ENCODE measurements around the gene THAP7.

Gene THAP7

DNA sequence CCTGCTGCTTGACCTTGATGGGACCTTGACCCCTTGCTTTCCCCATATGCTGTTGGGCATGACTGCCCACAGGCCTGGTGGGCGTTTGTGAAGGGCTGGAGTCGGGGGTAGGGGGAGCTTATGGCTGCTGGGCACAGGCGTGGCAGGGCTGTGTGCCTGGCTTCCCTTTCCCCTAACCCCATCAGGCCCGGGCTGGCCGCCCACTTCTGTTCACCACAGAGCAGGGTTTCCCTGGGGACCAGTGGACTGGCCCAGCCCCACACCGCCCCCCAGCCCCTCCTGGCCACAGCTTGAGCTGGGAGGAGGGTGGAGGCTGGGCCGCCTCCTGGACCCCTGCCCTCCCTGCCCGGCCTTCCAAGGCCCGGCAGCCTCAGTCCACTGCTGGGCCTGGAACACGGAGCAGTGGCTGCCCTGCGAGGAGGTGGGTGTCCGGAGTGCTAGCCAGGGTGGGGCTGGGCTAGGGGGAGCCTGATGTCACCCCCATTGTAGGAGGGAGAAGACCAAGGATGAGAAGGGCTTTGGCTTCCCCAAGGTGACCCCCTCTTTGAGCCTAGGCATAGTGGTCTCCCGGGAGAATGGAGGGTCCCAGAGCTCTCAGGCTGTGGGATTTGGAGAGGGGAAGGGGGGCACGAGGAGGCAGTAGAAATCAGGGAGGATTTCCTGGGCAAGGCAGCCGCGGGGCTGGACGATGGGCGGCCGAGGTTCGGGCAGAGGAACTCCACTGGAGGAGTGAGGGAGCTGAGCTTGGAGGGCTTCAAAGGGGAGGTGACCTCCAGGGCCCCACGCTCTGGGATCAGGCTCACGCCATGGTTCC, 34.8 kb downstream of the THAP7 start, which contains the start of gene AIFM3:
Gene AIFM3, plus strand, starts transcription at position 373 of the 814 bp plus-strand sequence. CDS start 690 bp downstream, outside the sequence.
- no peak within 1 kb of the TSS for H3K27ac ChIP-seq (ENCODE audit: low read depth, low read length, poor library complexity, severe bottlenecking)
- no peaks in the 10 kb centered on the region for H3K36me3 ChIP-seq (ENCODE audit: insufficient read depth, low read length)
- TF ChIP-seq EZH2 (IDR thresholded peaks at IDR 0.05; ENCODE audit: borderline replicate concordance, low read length) (no peak), CTCF (IDR thresholded peaks at IDR 0.05; ENCODE audit: low read length) (no peak)
- no peak within 1 kb of the TSS for H2AFZ ChIP-seq (ENCODE audit: low read length)
- H3F3A ChIP-seq (ENCODE audit: insufficient read depth, low read length): no peaks in the 10 kb centered on the region
- H3K9ac ChIP-seq (ENCODE audit: low read length): no peak within 1 kb of the TSS
- no peaks in the 10 kb centered on the region for H3K9me2 ChIP-seq (ENCODE audit: low read depth, low read length)
- H3K9me3 ChIP-seq (ENCODE audit: low read length): no peaks in the 10 kb centered on the region
- H3K79me2 ChIP-seq (ENCODE audit: insufficient read depth, low read length): no peaks in the 10 kb centered on the region
- no peak within 1 kb of the TSS for H3K4me3 ChIP-seq (ENCODE audit: low read depth, low read length, poor library complexity, severe bottlenecking)
- no peak within 1 kb of the TSS for H3K4me2 ChIP-seq (ENCODE audit: low read length)
- no peaks in the 10 kb centered on the region for H3K4me1 ChIP-seq (ENCODE audit: insufficient read depth, low read length, severe bottlenecking)
- H3K27me3 ChIP-seq (ENCODE audit: insufficient read depth, low read length): peaks cover 31% of the 10 kb centered on the region
- no peaks in the 10 kb centered on the region for H4K20me1 ChIP-seq (ENCODE audit: insufficient read depth, low read length)

DNA sequence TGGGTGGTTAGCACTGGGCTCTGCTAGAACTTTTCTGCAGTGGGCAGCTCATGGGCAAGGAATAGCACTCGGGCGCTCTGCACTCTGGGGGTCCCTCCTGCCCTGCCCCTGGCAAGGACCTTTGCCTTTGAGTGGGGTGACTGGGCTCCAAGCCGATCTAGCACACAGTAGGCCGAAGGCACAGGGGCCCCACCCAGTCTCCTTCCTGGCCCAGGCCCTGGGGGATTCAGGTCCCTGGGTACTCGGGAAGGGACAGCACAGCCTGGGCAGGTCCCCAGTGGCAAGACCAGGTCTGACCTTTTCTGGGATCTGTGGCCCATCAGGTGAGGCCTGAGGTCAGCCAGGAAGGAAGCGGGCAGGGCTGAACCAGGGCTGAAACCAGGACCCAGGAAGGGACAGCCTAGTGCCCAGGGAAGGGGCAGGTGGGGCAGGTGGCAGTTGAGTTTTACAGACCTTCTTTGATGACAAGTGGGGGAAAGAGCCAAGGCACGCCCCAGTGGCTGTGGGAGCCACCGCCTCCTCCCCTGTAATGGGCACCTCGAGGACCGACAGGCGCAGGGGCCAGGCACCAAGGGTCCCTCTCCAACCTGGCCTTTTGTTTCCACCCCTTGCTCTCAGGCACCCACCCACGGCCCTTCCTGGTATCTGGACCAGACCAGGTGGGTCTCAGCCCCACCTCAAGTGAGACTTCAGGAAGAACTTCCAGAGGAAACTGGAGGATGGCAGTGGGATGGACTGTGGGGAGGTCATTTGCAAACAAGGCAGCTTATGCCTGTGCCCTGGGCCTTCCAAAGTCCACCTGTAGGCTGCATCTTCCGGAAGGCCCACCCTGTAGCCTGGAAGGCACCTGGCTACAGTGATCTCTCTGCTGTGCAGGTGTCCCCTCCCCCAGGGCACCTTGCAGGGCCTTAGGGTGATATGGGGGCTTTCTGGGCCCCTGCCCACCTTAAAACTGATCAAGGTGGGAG, 35.7 kb downstream of the THAP7 start:
- Histone ChIP-seq H3K79me2 (ENCODE audit: insufficient read depth, low read length) (no peaks in the 10 kb centered on the region), H3K36me3 (ENCODE audit: insufficient read depth, low read length) (no peaks in the 10 kb centered on the region), H4K20me1 (ENCODE audit: insufficient read depth, low read length) (no peaks in the 10 kb centered on the region), H3K27ac (ENCODE audit: low read depth, low read length, poor library complexity, severe bottlenecking) (no peak overlapping the region), H3K4me1 (ENCODE audit: insufficient read depth, low read length, severe bottlenecking) (no peaks in the 10 kb centered on the region), H3K27me3 (ENCODE audit: insufficient read depth, low read length) (peaks cover 31% of the 10 kb centered on the region), H2AFZ (ENCODE audit: low read length) (no peak overlapping the region), H3K4me3 (ENCODE audit: low read depth, low read length, poor library complexity, severe bottlenecking) (no peak overlapping the region), H3K9me3 (ENCODE audit: low read length) (no peaks in the 10 kb centered on the region), H3F3A (ENCODE audit: insufficient read depth, low read length) (no peaks in the 10 kb centered on the region), H3K9ac (ENCODE audit: low read length) (no peak overlapping the region), H3K9me2 (ENCODE audit: low read depth, low read length) (no peaks in the 10 kb centered on the region), H3K4me2 (ENCODE audit: low read length) (no peak overlapping the region)
- TF ChIP-seq CTCF (IDR thresholded peaks at IDR 0.05; ENCODE audit: low read length) (no peak), EZH2 (IDR thresholded peaks at IDR 0.05; ENCODE audit: borderline replicate concordance, low read length) (no peak)

GRCh38 chr22:20965104-20965887, 36.6 kb downstream of the THAP7 start:
- TF ChIP-seq EZH2 (IDR thresholded peaks at IDR 0.05; ENCODE audit: borderline replicate concordance, low read length) (no peak), CTCF (IDR thresholded peaks at IDR 0.05; ENCODE audit: low read length) (no peak)
- H3K79me2 ChIP-seq (ENCODE audit: insufficient read depth, low read length): no peaks in the 10 kb centered on the region
- no peaks in the 10 kb centered on the region for H3K9me3 ChIP-seq (ENCODE audit: low read length)
- H2AFZ ChIP-seq (ENCODE audit: low read length): no peak overlapping the region
- no peak overlapping the region for H3K4me3 ChIP-seq (ENCODE audit: low read depth, low read length, poor library complexity, severe bottlenecking)
- H3F3A ChIP-seq (ENCODE audit: insufficient read depth, low read length): no peaks in the 10 kb centered on the region
- H3K9ac ChIP-seq (ENCODE audit: low read length): no peak overlapping the region
- H3K27ac ChIP-seq (ENCODE audit: low read depth, low read length, poor library complexity, severe bottlenecking): no peak overlapping the region
- H3K27me3 ChIP-seq (ENCODE audit: insufficient read depth, low read length): peaks cover 31% of the 10 kb centered on the region
- H3K4me1 ChIP-seq (ENCODE audit: insufficient read depth, low read length, severe bottlenecking): no peaks in the 10 kb centered on the region
- H3K36me3 ChIP-seq (ENCODE audit: insufficient read depth, low read length): no peaks in the 10 kb centered on the region
- H4K20me1 ChIP-seq (ENCODE audit: insufficient read depth, low read length): no peaks in the 10 kb centered on the region
- no peaks in the 10 kb centered on the region for H3K9me2 ChIP-seq (ENCODE audit: low read depth, low read length)
- H3K4me2 ChIP-seq (ENCODE audit: low read length): no peak overlapping the region
